HepG2 (cell line): Measurements from ENCODE around the gene KBTBD13. TPM values are rescaled to one million over a fixed set of nuclear protein-coding genes. Genes with fewer than 3 reads are reported as not detected.

Source experiments
- CHD4 ChIP-seq: fragments of 200-600 bp; sonication (generic); IDR thresholded peaks from 2 replicates; pipeline ENCODE4 v1.7.0; 2017; ENCODE audit warnings: mild to moderate bottlenecking, low read length, borderline replicate concordance
- MED1 ChIP-seq: sonication (generic); formaldehyde crosslinking; IDR thresholded peaks from 2 replicates; pipeline ENCODE4 v1.4.0; 2020; ENCODE audit warnings: missing genetic modification reagents
- NR3C1 ChIP-seq: sonication (generic); formaldehyde crosslinking; IDR thresholded peaks from 2 replicates; pipeline ENCODE4 v1.4.0; 2020; ENCODE audit warnings: missing genetic modification reagents
- REL ChIP-seq: sonication (generic); formaldehyde crosslinking; conservative IDR thresholded peaks from 2 replicates; pipeline ENCODE4 v1.8.0; 2022; ENCODE audit warnings: mild to moderate bottlenecking, missing genetic modification reagents, moderate library complexity
- SCMH1 ChIP-seq: sonication (generic); formaldehyde crosslinking; IDR thresholded peaks from 2 replicates; pipeline ENCODE4 v1.9.0; 2021; ENCODE audit warnings: missing genetic modification reagents, mild to moderate bottlenecking, borderline replicate concordance
- SMAD1 ChIP-seq: sonication (generic); formaldehyde crosslinking; IDR thresholded peaks from 2 replicates; pipeline ENCODE4 v1.4.0; 2020; ENCODE audit warnings: missing genetic modification reagents, low read depth, mild to moderate bottlenecking, borderline replicate concordance
- TMF1 ChIP-seq: sonication (generic); formaldehyde crosslinking; IDR thresholded peaks from 2 replicates; pipeline ENCODE4 v1.8.1; 2022; ENCODE audit warnings: low read depth, missing genetic modification reagents
- ZNF101 ChIP-seq: sonication (generic); formaldehyde crosslinking; IDR thresholded peaks from 2 replicates; pipeline ENCODE4 v1.4.0; 2020; ENCODE audit warnings: mild to moderate bottlenecking, low read depth, missing genetic modification reagents, borderline replicate concordance
- ZNF12 ChIP-seq: sonication (generic); formaldehyde crosslinking; IDR thresholded peaks from 2 replicates; pipeline ENCODE4 v1.5.0; 2020; ENCODE audit warnings: missing genetic modification reagents
- ZNF333 ChIP-seq: sonication (generic); formaldehyde crosslinking; IDR thresholded peaks from 2 replicates; pipeline ENCODE4 v1.4.0; 2020; ENCODE audit warnings: mild to moderate bottlenecking, missing genetic modification reagents, borderline replicate concordance
- ZNF343 ChIP-seq: sonication (generic); formaldehyde crosslinking; IDR thresholded peaks from 2 replicates; pipeline ENCODE4 v1.4.0; 2020; ENCODE audit warnings: mild to moderate bottlenecking, missing genetic modification reagents
- ZNF367 ChIP-seq: sonication (generic); formaldehyde crosslinking; IDR thresholded peaks from 2 replicates; pipeline ENCODE4 v1.4.0; 2020; ENCODE audit warnings: missing genetic modification reagents, borderline replicate concordance
- ZNF644 ChIP-seq: IDR thresholded peaks from 2 replicates; pipeline ENCODE4 v1.6.1; 2016; ENCODE audit warnings: low read depth
- polyA plus RNA-seq, 8 experiments: library from polyadenylated mRNA; depleted of rRNA in 3 of 8; stranded (reverse) in 7 of 8; unstranded in 1 of 8; fragments of >200 nt; fragmentation: Illumina TruSeq in 4 of 8; extraction: Trizol in 4 of 8; gene quantifications; 2 replicates each; pipeline versions ENCODE4 v1.2.1 to v1.2.3, GENCODE V29; 2011 to 2016; ENCODE audit warnings: low read depth in 4 of 8, missing spikeins in 1 of 8, mixed read lengths in 1 of 8; ENCODE audit not compliant: insufficient read depth in 1 of 8
- total RNA-seq, 5 experiments: library from RNA; depleted of rRNA; stranded (reverse); fragments of >200 nt; fragmentation: Illumina TruSeq; extraction: Trizol; gene quantifications; 2 replicates each; pipeline ENCODE4 v1.2.3, GENCODE V29; 2016; ENCODE audit warnings: low read depth in 1 of 5
- TF ChIP-seq, protein P1 (sequence below): sonication (generic); formaldehyde crosslinking; IDR thresholded peaks from 2 replicates; pipeline ENCODE4 v1.8.0; 2023; ENCODE audit warnings: mild to moderate bottlenecking, missing genetic modification reagents
- TF ChIP-seq, protein P2 (sequence below): sonication (generic); formaldehyde crosslinking; IDR thresholded peaks from 2 replicates; pipeline ENCODE4 v1.5.0; 2020; ENCODE audit warnings: mild to moderate bottlenecking, missing genetic modification reagents
- TF ChIP-seq, protein P3 (sequence below): IDR thresholded peaks from 2 replicates; pipeline ENCODE4 v1.6.1; 2016; ENCODE audit warnings: low read depth
- TF ChIP-seq, protein P4 (sequence below), 2 experiments: IDR thresholded peaks; 2 replicates each; pipeline ENCODE4 v1.6.1; 2011 to 2012; ENCODE audit warnings: low read length in 2 of 2, borderline replicate concordance in 1 of 2, low read depth in 1 of 2, mild to moderate bottlenecking in 1 of 2, moderate library complexity in 1 of 2

The KBTBD13 gene
- total and polyA plus RNA-seq, 2 of the 13 experiments (the other 11 are each of a cell fraction or from before 2014, with no cell fraction given) = not detected

DNA sequence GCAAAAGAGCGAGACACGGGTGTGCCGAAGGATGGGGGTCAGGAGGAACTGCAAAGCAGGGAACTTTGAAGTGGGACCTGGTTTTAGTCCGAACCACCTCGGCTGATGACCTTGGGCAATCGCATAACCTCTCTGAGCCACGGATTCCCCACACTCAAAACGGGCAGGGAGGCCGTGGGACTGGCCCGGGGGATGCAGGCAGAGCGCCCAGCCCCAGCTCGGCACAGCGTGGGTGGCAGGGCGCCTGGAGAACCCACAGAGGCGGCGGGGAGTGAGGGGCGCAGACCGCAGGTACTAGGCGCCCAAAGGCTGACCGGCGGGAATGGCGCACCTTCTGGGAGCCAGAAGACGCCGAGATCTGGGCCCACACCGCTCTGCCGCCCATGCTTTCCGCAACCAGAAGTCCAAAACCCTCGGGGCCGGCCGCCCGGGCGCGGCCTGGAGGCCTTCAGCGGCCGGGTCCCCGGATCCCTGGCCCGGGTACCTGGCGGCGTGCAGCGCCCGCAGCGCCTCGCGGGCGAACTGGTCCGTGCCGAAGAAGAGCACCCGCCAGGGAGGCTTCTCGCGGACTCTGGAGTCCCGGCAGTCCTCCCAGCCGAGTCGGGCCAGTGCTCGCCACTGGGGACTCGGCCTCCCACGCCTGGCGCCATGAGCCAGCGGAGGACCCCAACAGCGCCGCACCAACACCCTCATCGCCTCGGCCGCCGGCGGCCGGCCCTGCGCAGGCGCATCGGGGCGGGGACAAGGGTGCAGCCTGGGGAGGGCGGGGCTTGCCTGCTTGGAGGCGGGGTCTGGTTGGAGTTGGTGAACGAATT, 47.4 kb upstream of the KBTBD13 start, which contains the start of gene MTFMT (continued):
- TF ChIP-seq ZNF12 (CRISPR knock-in tag) (no peak), REL (CRISPR knock-in tag) (no peak), MED1 (CRISPR knock-in tag) (no peak; the same call in 1 of the 2 replicates), SMAD1 (CRISPR knock-in tag) (no peak; the same call in 1 of the 2 replicates), TMF1 (no peak), CHD4 (no peak), ZNF644 (CRISPR knock-in tag) (no peak), ZNF101 (CRISPR knock-in tag) (no peak), ZNF367 (no peak; the same call in 1 of the 2 replicates), ZNF333 (CRISPR knock-in tag) (no peak), ZNF343 (CRISPR knock-in tag) (no peak), NR3C1 (no peak), SCMH1 (CRISPR knock-in tag) (no peak)
- TF ChIP-seq, protein P1, sequence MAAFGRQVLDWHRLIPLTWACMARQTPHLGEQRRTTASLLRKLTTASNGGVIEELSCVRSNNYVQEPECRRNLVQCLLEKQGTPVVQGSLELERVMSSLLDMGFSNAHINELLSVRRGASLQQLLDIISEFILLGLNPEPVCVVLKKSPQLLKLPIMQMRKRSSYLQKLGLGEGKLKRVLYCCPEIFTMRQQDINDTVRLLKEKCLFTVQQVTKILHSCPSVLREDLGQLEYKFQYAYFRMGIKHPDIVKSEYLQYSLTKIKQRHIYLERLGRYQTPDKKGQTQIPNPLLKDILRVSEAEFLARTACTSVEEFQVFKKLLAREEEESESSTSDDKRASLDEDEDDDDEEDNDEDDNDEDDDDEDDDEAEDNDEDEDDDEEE (CRISPR knock-in tag) = no peak
- TF ChIP-seq, protein P2, sequence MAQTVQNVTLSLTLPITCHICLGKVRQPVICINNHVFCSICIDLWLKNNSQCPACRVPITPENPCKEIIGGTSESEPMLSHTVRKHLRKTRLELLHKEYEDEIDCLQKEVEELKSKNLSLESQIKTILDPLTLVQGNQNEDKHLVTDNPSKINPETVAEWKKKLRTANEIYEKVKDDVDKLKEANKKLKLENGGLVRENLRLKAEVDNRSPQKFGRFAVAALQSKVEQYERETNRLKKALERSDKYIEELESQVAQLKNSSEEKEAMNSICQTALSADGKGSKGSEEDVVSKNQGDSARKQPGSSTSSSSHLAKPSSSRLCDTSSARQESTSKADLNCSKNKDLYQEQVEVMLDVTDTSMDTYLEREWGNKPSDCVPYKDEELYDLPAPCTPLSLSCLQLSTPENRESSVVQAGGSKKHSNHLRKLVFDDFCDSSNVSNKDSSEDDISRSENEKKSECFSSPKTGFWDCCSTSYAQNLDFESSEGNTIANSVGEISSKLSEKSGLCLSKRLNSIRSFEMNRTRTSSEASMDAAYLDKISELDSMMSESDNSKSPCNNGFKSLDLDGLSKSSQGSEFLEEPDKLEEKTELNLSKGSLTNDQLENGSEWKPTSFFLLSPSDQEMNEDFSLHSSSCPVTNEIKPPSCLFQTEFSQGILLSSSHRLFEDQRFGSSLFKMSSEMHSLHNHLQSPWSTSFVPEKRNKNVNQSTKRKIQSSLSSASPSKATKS = 0 out of 2 replicates have a peak, but pooled peaks have one; percentile 60
- TF ChIP-seq, protein P3, sequence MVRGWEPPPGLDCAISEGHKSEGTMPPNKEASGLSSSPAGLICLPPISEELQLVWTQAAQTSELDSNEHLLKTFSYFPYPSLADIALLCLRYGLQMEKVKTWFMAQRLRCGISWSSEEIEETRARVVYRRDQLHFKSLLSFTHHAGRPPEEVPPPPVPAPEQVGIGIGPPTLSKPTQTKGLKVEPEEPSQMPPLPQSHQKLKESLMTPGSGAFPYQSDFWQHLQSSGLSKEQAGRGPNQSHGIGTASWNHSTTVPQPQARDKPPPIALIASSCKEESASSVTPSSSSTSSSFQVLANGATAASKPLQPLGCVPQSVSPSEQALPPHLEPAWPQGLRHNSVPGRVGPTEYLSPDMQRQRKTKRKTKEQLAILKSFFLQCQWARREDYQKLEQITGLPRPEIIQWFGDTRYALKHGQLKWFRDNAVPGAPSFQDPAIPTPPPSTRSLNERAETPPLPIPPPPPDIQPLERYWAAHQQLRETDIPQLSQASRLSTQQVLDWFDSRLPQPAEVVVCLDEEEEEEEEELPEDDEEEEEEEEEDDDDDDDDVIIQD (CRISPR knock-in tag) = no peak
- TF ChIP-seq, protein P4, sequence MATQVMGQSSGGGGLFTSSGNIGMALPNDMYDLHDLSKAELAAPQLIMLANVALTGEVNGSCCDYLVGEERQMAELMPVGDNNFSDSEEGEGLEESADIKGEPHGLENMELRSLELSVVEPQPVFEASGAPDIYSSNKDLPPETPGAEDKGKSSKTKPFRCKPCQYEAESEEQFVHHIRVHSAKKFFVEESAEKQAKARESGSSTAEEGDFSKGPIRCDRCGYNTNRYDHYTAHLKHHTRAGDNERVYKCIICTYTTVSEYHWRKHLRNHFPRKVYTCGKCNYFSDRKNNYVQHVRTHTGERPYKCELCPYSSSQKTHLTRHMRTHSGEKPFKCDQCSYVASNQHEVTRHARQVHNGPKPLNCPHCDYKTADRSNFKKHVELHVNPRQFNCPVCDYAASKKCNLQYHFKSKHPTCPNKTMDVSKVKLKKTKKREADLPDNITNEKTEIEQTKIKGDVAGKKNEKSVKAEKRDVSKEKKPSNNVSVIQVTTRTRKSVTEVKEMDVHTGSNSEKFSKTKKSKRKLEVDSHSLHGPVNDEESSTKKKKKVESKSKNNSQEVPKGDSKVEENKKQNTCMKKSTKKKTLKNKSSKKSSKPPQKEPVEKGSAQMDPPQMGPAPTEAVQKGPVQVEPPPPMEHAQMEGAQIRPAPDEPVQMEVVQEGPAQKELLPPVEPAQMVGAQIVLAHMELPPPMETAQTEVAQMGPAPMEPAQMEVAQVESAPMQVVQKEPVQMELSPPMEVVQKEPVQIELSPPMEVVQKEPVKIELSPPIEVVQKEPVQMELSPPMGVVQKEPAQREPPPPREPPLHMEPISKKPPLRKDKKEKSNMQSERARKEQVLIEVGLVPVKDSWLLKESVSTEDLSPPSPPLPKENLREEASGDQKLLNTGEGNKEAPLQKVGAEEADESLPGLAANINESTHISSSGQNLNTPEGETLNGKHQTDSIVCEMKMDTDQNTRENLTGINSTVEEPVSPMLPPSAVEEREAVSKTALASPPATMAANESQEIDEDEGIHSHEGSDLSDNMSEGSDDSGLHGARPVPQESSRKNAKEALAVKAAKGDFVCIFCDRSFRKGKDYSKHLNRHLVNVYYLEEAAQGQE (IDR thresholded peaks at IDR 0.05; ENCODE audit: borderline replicate concordance in 1 of 2, low read depth in 1 of 2, low read length in 2 of 2) = no peak
